NAMALWA (cell line): ENCODE results near the gene DESI2.
A peak's percentile ranks its signal among the peaks of the same experiment; 100 is the strongest.
"Not testable (repeated sequence)": the region's sequence is repeated elsewhere in the genome, so short reads cannot be mapped to it uniquely, and the experiment has no call there.

ENCODE experiments used
- DNase-seq: peaks from one replicate; pipeline ENCODE4 v3.0.0-alpha.2; 2015; ENCODE audit warnings: low spot score

DESI2 gene

GRCh38 chr1:244654108-244655038 lies 1.4 kb downstream of the DESI2 start:
- DNase-seq = peak; percentile 46

DNA sequence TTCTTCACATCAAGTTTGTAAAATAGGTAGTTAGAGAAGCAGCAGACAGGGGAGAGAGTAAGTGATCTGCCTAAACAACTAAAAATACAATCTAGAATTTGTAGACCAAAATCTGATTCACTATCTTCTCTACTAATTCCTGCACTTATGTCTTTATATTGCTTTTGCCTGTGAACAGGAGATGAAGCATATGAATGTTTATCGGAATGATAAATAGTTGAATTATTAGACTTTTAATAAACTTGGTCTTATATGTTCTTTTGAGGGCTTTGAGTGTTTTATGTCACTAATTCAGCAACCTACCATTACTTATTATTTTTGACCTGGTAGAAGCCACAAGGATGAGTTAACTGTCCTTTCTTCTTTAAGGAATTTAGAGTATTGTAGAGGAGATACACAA lies 2.3 kb downstream of the DESI2 start:
- no peak for DNase-seq

DNA sequence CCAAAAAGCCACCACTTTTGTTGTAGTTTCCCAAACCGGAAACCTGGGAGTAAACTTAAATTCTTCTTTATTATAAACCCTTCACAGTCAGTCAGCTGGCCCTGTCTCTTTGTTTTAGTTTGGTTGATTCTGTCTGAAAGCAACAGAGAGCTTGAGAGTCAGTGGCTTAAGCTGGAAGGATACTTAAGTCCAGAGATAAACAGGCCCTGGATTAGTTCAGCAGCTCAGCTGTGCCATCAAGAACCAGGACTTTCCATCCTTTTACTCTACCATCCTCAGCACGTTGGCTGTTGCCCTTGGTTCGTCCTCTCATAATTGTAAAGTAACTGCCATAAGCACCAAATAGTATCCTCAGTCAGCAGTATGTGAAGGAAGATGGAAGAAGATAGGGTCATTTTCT lies 4.5 kb downstream of the DESI2 start:
- no peak for DNase-seq

DNA sequence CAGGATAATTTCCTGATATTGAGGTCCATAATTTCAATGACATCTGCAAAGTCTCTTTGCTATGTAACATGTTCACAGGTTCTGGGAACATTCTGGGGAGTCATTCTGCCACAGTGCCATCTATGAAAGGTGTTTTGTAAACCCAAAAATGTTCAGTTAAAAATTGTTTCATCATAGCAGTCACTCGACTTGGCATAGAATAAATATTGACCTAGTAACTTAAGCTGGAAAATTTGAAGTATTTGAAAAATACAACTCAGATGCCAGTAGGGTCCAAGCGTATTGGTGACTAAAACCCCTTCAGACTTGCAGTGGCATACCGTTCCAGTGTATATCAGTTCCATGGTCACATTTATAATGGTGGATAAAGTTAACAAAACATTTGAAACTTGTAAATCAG lies 6.8 kb downstream of the DESI2 start:
- DNase-seq = no peak

- DNase-seq = no peak
Observed at GRCh38 chr1:244660595-244660994, 7.7 kb downstream of the DESI2 start.

DNA sequence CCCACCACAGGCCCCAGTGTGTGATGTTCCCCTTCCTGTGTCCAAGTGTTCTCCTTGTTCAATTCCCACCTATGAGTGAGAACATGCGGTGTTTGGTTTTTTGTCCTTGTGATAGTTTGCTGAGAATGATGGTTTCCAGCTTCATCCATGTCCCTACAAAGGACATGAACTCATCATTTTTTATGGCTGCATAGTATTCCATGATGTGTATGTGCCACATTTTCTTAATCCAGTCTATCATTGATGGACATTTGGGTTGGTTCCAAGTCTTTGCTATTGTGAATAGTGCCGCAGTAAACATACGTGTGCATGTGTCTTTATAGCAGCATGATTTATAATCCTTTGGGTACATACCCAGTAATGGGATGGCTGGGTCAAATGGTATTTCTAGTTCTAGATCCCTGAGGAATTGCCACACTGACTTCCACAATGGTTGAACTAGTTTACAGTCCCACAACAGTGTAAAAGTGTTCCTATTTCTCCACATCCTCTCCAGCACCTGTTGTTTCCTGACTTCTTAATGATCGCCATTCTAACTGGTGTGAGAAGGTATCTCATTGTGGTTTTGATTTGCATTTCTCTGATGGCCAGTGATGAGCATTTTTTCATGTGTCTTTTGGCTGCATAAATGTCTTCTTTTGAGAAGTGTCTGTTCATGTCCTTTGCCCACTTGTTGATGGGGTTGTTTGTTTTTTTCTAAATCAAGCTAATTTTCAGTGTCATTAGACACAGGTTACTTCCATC lies 8.8 kb downstream of the DESI2 start:
- not testable (repeated sequence) for DNase-seq

DNA sequence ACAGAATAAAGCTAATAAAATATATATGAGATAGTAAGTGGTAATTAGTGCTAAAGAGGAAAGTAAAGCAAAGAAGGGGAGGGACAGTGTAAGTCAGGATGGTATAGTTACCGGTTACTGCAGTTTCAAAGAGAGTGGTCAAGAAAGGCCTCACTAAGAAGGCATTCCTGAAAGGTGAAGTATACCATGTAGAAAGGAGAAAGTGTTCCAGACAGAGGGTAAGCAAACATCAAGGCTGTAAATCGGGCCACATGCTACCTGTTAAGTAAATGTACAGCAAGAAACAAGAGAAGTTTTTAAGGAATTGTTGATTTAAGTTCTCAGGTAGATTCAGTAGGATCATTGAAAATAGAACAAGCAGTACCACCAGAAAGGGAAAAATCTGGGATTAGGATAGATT lies 9.7 kb downstream of the DESI2 start:
- peak; percentile 41 for DNase-seq

DNA sequence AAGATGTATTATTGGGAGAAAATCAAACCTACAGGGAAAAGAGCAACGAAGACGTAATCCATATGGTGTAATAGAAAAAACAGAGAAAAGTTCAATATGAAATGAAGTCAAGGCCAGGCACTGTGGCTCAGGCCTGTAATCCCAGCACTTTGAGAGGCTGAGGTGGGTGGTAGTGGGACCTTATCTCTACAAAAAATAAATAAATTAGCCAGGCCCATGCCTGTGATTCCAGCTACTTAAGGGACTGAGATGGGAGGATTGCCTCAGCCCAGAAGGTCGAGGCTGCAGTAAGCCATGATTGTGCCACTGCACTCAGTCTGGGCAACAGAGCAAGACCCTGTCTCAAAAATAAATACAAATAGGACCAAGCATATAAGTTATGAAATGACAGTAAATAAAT lies 11.4 kb downstream of the DESI2 start:
- DNase-seq = no peak

GRCh38 chr1:244665771-244666217 lies 12.9 kb downstream of the DESI2 start:
- DNase-seq = peak; percentile 84

GRCh38 chr1:244666672-244667418 lies 13.9 kb downstream of the DESI2 start:
- not testable (repeated sequence) for DNase-seq

GRCh38 chr1:244667797-244668196 lies 14.9 kb downstream of the DESI2 start:
- DNase-seq = no peak

DNA sequence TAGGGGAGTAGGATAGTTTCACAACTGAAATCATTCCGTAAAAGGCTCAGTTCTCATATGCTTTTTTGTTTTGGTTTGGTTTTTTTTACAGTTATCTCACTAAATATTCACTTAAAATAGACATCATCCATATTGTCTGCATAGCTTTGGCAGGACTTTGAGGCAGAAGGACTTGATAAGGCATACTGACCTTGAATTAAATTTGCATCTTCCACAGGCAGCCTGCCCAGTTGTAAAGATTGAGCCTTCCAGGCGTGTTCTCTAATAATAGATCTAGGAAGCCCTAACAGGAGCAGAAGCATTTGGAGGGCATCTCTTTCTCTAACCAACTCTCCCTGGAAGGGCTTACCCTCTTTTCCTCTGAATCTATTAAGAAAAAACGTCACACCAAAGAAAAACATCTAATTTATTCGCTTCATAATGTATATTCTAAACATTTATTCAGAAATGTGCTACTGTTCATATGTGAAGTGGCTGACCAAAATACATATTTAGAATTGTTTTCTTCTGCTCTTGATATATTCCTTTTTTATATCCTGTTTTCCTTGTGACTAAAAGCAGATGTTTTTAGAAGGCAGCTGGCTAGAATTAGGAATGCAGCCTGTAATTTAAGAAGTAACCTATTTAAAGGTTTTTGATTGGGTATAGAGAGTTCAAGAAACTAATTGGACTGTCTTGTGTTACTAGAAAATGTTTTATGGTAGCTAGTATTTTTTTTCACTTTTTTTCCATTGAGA lies 20.2 kb downstream of the DESI2 start:
- no peak for DNase-seq

GRCh38 chr1:244674446-244674845 lies 21.5 kb downstream of the DESI2 start:
- no peak for DNase-seq

- no peak for DNase-seq
Observed at GRCh38 chr1:244675167-244675566, 22.2 kb downstream of the DESI2 start.

GRCh38 chr1:244678697-244679096 lies 25.8 kb downstream of the DESI2 start:
- no peak for DNase-seq

DNA sequence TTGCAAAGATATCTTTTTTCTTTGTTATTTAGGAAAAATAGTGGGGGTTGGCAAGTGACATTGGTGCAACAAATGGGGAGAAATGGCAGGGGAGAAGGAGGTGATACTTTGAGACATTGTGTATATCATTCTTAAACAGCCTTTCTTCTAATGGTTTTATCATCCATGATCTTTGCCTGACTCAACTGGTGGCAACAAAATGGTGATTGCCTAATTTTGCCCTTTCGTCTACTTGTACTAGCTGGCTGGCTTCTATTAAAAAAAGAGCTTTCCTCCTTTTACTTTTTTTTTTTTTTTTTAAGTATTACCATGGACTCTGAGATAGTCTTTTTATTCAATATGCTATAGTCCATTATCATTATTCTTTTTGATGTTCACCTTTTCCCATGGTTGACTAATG lies 27.7 kb downstream of the DESI2 start:
- no peak for DNase-seq

- DNase-seq = not testable (repeated sequence)
Observed at GRCh38 chr1:244682087-244682486, 29.2 kb downstream of the DESI2 start.

GRCh38 chr1:244695937-244696336 lies 43.0 kb downstream of the DESI2 start:
- no peak for DNase-seq

DNA sequence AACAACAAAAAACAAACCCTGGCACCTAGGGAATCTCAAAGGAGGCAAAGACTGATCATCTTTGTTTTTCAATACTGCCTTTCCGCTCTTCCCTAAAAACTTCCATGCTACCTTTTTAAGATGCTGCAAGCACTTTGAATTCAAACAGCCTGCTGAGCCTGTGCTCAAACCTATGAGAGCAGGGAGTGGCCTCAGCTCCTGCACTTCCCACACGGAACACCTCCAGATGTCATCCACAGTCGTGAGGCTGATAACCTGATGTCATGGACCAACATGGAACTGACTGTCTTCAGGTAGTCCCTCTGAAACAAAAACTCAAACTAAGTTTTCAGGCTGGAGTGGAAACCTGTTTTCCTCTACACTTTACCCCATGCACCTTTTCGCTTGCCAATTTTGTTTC lies 46.8 kb downstream of the DESI2 start:
- DNase-seq = no peak

DNA sequence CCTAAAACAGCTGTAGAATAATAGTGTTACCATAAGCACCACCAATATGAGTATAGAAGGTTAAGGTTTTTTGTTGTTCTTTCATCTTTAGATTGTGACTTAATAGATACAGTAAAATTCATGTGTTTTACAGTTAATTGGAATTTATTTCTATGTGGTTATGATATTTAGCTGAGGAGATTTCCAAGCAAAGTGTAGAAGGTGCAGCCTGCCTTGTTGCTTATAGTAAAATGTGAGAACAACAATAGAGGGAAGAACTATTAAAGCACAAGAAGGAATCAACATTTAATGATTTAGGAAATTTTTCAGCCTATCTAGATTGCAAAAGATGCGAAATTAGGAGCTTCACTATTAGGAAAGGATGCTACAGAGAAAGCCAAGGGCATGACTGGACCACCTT lies 47.9 kb downstream of the DESI2 start:
- no peak for DNase-seq

GRCh38 chr1:244702620-244703019 lies 49.7 kb downstream of the DESI2 start:
- no peak for DNase-seq

DNA sequence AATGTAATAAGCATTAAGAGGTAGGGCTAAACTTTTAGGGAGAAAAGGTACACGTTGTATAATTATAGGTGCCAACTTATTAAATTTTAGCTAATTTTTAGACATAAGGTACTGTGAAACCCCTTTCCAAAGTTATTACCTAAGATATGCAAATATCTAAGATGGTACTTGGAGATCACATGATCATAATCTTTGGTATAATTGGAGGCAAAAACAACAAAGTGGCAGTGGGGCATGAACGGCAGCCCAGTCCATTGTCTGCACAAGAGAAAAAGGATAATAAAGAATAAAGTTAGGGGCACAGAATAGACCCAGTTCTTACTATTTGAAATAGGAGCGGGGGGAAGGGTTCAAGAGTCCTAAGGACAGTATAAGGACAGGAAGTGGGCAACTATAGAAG lies 51.2 kb downstream of the DESI2 start:
- DNase-seq = no peak
